COLO668 (cell line): ENCODE data around the gene HTT.

ENCODE experiments used
- DNase-seq: peaks from one replicate; lab custom pipeline; 2025; ENCODE audit not compliant: unreplicated experiment; lab: John Stamatoyannopoulos, UW

The HTT gene

DNA sequence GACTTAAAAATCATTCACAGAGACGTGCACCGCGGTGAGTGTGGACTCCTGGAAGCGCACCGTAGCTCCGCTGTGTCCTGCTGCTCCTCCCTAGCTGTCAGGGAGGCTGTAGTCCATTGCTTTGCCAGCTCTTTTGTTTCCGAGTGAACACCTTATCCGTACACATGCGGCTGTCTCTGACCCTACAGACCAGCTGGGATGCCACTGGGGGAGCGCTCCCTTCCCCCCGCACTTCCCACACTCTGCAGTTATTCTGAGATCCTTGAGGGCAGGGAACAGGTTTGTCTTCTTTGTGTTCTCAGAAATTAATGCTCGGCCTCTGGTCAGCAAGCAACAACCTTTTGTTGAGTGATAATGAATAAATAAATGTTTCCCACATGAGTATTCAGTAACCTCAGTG is 140.8 kb downstream of the HTT start:
- no peak for DNase-seq

- DNase-seq, result no peak
Observed at GRCh38 chr4:3215733-3216132, 141.3 kb downstream of the HTT start.

DNA sequence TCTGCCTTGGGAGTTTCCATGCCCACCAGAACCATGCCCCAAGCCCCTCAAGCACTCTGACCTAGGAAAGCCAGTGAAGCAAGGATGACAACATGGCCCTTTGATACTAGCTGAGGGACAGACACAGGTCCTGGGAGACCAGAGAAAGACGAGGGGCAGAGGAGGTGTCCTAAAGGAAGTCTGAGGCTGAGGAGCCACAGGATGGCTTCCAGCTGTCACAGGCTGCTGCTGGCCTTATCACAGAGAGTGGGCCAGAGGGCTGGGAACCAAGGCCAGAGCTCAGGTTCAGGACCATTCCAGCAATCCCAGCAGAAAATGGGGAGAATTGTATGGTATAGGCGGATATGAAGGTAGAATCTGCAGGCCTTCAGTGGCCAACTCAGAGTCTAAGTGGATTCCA is 142.8 kb downstream of the HTT start:
- no peak for DNase-seq

GRCh38 chr4:3217771-3218170 is 143.3 kb downstream of the HTT start:
- no peak for DNase-seq

GRCh38 chr4:3218824-3219760 is 144.6 kb downstream of the HTT start:
- no peak for DNase-seq

DNA sequence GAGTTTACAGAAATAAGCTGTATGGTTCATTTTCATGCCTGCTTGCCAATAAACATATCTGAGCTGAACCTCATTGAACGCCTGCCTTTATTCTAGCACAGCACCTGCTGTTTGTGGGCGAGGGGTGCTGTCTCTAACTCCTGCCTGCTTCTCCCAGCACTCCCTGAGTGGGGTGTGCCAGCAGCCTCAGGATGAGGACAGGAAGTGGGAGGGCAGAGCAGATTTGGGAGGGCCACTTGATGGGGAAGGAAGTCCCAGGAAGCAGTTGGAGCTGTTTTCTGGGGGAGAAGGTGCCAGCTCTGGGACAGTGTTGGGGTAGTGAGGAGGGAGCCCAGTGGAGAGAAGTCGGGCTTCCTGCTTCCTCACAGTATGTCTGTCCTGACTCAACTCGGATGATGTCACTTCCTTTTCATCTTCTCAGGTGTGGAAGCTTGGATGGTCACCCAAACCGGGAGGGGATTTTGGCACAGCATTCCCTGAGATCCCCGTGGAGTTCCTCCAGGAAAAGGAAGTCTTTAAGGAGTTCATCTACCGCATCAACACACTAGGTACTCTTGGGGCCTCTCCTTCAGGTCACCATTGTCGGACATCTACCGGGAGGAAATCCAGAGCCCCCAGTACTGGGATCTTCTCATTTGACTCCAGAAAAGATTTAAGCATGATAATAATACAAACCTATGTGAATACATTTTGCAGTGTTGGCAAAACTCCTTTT is 145.4 kb downstream of the HTT start:
- DNase-seq, result no peak

DNA sequence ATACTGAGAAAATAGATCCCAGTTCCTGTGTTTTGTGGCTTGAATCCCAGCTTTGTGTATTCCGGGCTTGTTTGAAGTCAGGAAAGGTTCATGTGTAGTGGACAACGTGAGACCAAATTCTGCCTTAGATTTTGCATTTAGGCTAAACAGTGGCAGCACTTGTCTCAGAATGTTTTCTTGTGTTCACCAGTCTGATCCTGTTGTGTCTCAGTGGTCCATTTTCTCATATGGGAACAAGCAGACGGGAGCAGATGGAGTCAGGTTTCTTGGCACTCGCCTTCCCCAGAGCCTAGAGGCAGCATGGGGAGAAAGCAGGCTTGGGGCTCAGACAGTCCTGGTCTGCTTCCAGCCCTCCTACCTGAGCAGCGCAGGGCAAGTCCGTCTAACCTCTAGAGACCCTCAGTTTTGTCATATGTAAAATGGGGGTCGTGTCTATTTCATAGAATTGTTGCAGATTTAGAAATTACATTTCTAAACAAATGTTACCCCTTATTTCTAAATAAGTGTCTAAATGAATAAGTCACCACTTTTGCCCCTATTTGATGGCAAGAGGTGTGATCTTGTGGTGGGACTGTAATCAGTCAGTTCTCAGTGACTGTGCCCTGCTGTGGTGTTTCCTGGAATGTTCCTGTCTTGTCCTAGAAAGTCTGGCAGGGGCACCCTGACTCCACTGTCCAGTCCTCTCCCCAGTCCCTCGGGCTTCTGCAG is 146.1 kb downstream of the HTT start:
- no peak for DNase-seq

- no peak for DNase-seq
Observed at GRCh38 chr4:3221184-3221494, 146.7 kb downstream of the HTT start.

DNA sequence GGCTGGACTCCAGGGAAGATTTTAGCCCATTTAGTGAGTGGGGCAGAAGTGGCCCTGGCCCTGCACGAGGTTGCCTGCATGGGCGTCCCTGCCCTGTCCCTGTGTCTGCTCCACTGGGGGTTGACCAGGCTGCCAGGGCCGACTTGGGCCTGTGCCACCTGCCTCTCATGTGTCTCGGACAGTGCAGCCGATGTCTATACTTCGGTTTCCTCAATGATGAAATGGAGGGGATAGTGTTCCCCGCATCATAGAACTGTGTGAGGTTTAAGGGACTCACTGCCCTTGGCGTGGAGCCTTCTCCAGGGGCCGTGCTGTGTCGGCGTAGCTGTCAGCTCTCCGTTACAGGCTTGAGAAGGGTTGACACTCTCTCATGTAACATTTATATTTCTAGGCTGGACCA is 147.5 kb downstream of the HTT start:
- DNase-seq, result no peak

DNA sequence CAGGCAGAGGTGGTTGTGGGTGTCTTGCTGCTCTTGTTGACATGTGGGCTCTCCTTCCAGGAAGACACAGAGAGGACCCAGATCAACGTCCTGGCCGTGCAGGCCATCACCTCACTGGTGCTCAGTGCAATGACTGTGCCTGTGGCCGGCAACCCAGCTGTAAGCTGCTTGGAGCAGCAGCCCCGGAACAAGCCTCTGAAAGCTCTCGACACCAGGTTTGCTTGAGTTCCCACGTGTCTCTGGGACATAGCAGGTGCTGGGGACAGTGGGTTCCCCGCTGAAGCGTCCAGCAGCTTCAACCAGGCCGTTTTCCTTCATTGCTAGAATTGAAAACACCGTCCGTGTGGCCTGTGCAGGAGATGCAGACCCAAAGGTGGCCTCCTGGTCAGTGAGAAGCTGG is 148.9 kb downstream of the HTT start:
- no peak for DNase-seq

DNA sequence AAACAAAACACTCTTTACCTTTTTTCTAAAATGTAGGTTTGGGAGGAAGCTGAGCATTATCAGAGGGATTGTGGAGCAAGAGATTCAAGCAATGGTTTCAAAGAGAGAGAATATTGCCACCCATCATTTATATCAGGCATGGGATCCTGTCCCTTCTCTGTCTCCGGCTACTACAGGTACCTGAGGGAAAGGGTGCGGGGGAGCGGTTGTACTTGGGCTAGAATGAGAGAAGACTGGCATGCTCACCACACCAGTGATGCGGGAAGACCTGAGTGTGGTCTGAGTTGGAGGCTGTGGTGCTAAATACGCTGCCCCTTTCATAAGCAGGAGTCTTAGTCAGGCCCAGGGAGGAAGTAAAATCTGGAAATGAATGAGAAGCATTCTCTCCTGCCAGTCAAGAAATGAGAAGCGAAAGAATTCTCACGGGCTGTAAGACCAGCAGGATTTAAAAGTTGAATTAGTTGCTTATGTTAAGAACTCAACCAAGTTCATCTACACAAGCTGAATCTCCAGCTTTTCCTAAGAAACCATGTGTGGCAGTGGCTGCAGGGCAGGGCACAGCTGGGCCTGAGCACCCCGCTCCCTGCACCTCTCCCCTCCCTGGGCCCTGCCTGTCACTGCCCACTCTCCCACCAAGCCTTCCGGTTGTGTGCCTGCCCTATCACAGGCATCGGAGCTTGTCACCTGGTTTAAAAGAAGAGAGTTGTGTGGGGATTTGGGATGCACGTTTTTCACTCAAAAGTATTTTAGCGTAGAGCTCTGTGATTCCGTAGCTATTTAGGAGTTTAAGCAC is 149.7 kb downstream of the HTT start:
- no peak for DNase-seq

DNA sequence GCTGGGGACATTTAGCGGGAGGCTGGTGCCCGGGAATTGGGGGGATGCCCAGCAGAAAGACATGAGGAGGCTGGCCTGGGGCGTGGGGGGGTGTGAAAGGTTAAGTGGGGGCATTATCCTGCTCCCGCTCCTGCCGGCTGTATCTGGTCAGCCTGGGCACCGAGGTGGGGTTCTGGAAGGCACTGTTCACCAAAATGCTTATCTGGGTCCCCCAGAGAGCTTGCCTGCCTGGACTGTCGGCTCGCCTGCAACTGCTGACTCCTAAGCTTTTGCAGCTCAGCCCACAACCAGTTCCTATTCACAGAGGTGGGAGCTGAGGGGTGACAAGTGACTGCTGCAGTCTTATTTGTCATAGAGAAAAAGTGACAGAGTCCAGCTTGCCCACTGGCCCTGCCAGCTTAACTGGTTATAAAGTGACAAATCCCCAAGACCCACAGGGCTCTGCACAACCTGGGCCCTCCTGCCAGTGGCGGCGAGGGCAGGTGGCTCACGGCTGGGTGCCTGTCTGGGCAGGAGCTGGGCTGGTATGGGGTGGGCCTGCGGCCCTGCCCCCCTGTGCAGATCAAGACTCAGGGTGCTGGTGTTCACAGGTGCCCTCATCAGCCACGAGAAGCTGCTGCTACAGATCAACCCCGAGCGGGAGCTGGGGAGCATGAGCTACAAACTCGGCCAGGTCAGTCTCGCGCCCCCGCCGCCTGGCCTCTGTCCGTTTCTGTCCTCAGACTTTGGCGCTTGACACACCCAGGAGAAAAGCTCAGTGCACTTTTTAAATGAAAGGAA is 150.8 kb downstream of the HTT start:
- DNase-seq, result no peak

GRCh38 chr4:3225936-3226335 is 151.5 kb downstream of the HTT start:
- DNase-seq, result no peak

DNA sequence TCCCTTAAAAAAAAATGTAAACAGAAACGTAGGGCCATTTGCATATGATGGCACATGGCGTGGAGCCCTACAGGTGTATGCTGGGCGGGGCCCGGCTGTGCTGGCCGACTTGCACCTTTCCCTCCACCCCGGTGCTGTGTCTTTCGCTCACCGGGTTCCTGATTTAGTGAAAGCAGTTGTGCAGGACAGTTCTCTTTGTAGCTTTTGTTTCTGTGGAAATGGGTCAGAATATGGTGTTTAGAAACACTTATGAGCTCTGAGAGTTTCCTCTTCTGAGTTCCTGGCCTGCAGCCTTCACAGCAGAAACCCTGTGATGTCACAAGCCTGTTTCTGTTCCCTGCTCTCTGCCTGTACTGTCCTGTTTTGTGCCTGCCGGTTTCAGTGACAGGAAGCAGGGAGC is 152.0 kb downstream of the HTT start:
- DNase-seq, result peak; percentile 43

- DNase-seq, result no peak
Observed at GRCh38 chr4:3226944-3227343, 152.5 kb downstream of the HTT start.

- no peak for DNase-seq
Observed at GRCh38 chr4:3227878-3228675, 153.6 kb downstream of the HTT start.

DNA sequence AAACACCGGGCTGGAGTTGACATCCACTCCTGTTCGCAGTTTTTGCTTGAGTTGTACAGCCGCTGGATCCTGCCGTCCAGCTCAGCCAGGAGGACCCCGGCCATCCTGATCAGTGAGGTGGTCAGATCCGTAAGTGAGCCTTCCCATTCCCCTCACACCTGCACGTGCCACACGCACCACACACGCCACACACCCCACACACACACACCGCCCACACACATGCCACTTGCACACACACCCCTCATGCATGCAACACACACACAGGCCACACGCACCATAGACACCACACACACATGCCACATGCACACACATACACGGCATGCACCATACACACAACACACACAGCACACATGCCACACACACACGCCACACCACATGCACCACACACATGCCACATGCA is 154.4 kb downstream of the HTT start:
- DNase-seq, result no peak

- DNase-seq, result no peak
Observed at GRCh38 chr4:3229328-3229727, 154.8 kb downstream of the HTT start.

DNA sequence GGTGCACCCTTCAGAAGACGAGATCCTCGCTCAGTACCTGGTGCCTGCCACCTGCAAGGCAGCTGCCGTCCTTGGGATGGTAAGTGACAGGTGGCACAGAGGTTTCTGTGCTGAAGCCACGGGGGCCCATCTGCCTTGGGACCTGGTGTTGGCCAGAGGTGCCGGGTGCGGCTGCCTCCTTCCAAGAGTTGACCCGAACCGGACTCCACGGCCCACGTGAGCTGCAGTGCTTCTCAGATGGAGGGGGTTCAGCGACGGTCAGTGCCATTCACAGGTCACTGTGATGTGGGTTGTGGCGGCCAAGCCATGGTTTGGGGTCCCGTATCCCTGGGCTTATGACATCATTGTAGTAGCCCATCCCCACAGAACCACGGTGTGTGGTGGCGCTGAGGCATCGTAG is 155.5 kb downstream of the HTT start:
- DNase-seq, result no peak

DNA sequence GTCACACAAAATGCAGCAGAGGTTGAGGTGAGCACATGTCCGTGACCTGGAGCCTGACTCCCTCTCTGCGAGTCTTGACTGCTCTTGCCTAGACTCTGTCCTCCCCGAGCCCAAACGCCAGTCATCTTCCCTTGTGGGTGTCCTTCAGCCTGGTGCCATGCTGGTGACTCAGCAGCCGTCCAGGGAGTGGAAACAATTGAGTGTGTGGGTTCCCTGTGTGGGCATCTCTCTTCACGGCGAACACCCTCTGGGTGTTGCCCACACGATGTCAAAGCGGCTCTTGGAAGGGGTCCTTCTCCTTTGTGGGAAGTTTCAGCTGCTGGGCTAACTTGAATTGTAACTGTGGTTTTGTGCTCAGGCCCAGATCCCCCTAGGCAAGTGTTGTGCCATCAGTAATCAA is 157.0 kb downstream of the HTT start:
- DNase-seq, result no peak
